ENCODE data around the gene PHLPP1. TPM values are rescaled to one million over a fixed set of nuclear protein-coding genes. Genes with fewer than 3 reads are reported as not detected.

Gene PHLPP1
- total RNA-seq, 1 donor = 7.2 TPM

GRCh38 chr18:62754026-62754425 is 38.7 kb downstream of the PHLPP1 start:
- DNase-seq (ENCODE audit: low read depth) = no peak
- no peak for TF ChIP-seq CTCF (IDR thresholded peaks at IDR 0.05; ENCODE audit: insufficient read depth, low read length)
- H3K4me3 ChIP-seq (ENCODE audit: low read depth, low read length) = no peak overlapping the region

GRCh38 chr18:62755454-62755853 is 40.1 kb downstream of the PHLPP1 start:
- no peak for TF ChIP-seq CTCF (IDR thresholded peaks at IDR 0.05; ENCODE audit: insufficient read depth, low read length)
- no peak for DNase-seq (ENCODE audit: low read depth)
- H3K4me3 ChIP-seq (ENCODE audit: low read depth, low read length) = no peak overlapping the region

GRCh38 chr18:62755946-62756345 is 40.6 kb downstream of the PHLPP1 start:
- TF ChIP-seq CTCF (IDR thresholded peaks at IDR 0.05; ENCODE audit: insufficient read depth, low read length) = no peak
- DNase-seq (ENCODE audit: low read depth) = no peak
- no peak overlapping the region for H3K4me3 ChIP-seq (ENCODE audit: low read depth, low read length)

GRCh38 chr18:62757399-62758010 is 42.2 kb downstream of the PHLPP1 start:
- no peak for DNase-seq (ENCODE audit: low read depth)
- no peak for TF ChIP-seq CTCF (IDR thresholded peaks at IDR 0.05; ENCODE audit: insufficient read depth, low read length)
- H3K4me3 ChIP-seq (ENCODE audit: low read depth, low read length) = no peak overlapping the region

GRCh38 chr18:62758591-62758990 is 43.2 kb downstream of the PHLPP1 start:
- no peak for TF ChIP-seq CTCF (IDR thresholded peaks at IDR 0.05; ENCODE audit: insufficient read depth, low read length)
- DNase-seq (ENCODE audit: low read depth) = no peak
- H3K4me3 ChIP-seq (ENCODE audit: low read depth, low read length) = no peak overlapping the region

- no peak for TF ChIP-seq CTCF (IDR thresholded peaks at IDR 0.05; ENCODE audit: insufficient read depth, low read length)
- no peak overlapping the region for H3K4me3 ChIP-seq (ENCODE audit: low read depth, low read length)
- DNase-seq (ENCODE audit: low read depth) = peak; percentile 42
These were observed 44.5 kb downstream of the PHLPP1 start for GRCh38 chr18:62759704-62760402.
